HG03039 (cell line): Measurements from ENCODE around the gene CCDC102A.

Experiments used
- ATAC-seq: cut with Tn5 transposase; IDR thresholded peaks from one replicate; pipeline ENCODE4 v1.9.1; 2021; ENCODE audit warnings: mild to moderate bottlenecking, moderate library complexity; ENCODE audit not compliant: unreplicated experiment

CCDC102A gene

GRCh38 chr16:57538235-57538721, 1.9 kb upstream of the CCDC102A start:
- ATAC-seq = no peak

- no peak for ATAC-seq
These were observed 1.3 kb upstream of the CCDC102A start for GRCh38 chr16:57537581-57538234.

- ATAC-seq = no peak
These were observed 779 bp upstream of the CCDC102A start for GRCh38 chr16:57537194-57537505.

DNA sequence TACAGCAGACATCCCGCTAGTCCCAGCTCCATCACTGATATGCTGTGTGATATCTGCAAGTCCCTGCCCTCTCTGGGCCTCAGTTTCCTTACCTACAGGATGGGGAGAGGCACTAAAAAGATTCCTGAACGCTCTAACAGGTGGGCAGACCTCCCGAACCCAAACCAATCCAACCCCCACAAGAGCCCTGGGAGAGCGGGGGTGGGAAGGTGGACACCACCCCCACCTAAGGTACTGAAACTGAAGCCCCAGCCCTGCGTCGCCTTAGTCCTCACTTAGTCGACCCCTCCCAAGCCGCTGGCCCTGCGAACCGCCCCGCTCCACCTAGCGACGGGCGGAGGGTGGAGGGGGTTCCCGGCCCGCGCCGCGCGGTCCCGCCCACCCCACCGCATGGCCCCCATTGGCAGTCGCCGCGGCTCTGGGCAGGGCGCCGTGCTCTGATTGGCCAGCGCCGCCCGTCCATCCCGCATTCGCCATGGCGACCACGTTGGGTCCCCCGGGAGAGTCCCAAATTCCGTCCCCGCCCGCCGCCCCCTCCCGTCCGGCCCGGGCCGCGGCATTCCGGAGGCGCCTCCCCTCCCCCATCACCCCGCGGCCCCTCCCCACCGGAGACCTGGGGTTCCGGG, 578 bp downstream of the CCDC102A start:
- peak; percentile 56 for ATAC-seq

GRCh38 chr16:57534881-57535658, 1.3 kb downstream of the CCDC102A start:
- no peak for ATAC-seq

- no peak for ATAC-seq
These were observed 2.0 kb downstream of the CCDC102A start for GRCh38 chr16:57534337-57534880.

GRCh38 chr16:57533431-57534336, 2.7 kb downstream of the CCDC102A start:
- no peak for ATAC-seq

GRCh38 chr16:57532266-57532625, 4.1 kb downstream of the CCDC102A start:
- ATAC-seq = no peak

GRCh38 chr16:57531635-57532265, 4.6 kb downstream of the CCDC102A start:
- ATAC-seq = no peak

DNA sequence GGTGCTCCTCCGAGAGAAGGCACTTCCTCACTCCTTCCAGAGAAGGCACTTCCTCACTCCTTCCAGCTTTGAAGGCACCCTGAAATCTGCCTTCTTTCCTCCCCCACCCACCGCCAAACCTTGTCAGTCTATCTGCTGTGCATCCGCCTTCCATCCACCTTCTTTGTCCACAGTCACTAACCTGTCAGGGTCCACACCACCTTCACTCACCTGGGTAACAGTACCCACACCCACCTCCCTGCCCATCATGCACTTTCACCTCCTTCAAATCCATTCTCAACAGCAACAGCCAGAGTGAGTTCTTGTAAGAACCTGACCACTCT, 5.2 kb downstream of the CCDC102A start:
- no peak for ATAC-seq

DNA sequence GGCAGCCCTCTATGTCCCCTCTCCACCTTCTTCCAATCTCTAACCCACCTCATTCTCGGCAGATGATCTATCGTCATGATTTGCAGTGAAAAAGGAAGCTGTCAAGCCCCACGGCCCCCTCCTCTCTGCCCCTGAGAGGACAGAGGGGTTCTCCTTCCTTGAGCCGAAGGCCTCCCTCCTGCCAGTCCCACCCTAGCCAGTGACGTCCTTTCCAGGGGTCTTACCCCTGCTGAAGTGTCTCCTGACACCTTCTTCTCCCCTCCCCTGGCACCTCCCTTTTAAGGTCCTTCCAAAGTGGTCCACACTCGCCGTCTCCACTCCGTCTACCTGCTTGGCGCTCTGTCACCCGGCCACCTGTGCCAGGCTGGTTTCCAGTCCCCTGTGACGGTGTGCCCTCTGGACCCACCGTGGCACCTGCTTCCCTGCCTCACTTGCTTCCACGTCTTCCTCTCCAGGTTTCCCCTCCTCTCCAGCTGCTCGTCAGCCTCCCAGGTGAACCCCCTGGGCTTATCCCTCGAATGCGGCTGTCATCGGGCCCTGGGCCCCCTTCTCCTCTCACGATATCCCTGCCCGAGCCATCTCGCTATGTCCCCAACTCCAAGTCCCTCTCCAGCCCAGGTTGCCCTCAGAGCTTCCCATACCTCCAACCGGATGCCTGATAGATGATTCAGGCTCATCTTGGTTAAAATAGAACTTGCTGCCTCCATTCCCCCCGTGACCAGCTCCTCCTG, 5.7 kb downstream of the CCDC102A start:
- no peak for ATAC-seq

- ATAC-seq = peak; percentile 48
These were observed 6.3 kb downstream of the CCDC102A start for GRCh38 chr16:57530104-57530521.

- no peak for ATAC-seq
These were observed 6.8 kb downstream of the CCDC102A start for GRCh38 chr16:57529391-57530103.

DNA sequence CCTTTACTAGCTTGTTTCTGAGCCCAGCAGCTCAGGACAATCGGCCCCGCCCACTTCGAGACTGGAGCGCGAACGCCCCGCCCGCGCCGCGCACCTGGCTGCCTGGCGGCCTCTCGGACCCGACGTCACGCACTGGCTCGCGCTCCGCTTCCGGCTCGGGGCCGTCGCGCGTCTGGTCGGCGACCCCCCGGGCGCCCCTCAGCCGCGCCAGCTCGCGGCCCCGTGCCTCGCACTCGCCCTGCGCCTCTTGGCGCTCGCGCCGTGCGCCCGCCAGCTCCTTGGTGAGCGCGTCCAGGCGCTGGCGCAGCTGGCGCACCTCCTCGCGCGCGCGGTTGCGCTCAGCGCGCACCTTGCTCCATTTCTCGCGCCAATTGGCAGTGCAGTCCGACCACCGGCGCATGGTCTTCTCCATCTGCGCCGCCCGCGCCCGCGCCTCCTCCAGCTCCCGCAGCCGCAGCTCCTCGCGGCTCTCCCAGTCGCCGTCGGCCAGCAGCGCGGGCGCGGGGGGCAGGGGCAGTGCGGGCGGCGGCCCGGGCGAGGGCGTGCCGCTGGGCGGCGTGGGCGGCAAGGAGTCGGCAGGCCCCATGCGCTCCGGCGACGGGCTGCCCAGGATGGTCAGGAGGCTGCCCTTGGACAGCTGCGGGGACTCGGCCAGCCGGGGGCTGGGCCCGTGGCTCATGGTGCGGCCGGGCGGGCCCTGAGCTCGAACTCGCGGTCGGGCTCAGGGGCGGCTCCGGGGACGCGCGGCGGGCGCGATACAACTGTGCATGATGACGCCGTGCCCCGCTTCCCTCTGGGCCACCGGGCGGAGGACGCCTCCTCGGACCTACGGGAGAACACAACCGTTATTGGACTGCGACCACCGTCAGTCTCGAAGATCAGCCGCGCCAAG, 7.6 kb downstream of the CCDC102A start:
- ATAC-seq = no peak

GRCh38 chr16:57527610-57528360, 8.6 kb downstream of the CCDC102A start:
- no peak for ATAC-seq

DNA sequence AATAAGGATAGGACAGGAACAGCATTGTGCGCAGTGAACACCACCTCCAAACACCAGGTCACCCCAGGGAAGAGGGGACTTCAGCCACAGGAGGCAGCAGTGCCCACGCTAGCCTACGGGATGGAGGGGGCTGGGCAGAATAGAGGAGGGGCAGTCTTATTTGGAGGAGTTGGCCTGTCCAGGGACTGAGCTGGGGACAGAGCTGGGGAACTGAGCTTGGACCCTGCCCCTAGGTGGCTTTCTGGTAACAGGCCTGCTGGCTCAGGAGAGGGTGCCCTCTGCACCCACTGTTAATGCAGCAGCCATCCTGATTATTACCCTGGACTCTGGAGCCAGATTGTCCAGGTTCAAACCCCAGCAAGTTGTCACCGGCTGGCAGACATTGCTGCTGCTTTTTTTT, 9.3 kb downstream of the CCDC102A start:
- ATAC-seq = no peak

GRCh38 chr16:57526498-57526897, 9.9 kb downstream of the CCDC102A start:
- ATAC-seq = no peak
